Osteoblast (primary cell): ENCODE results near the gene CCDC12. TPM values are rescaled to one million over a fixed set of nuclear protein-coding genes. Genes with fewer than 3 reads are reported as not detected.

Experiments
- DNase-seq: peaks from one replicate; pipeline ENCODE4 v3.0.0; 2011; ENCODE audit warnings: low spot score, mixed read lengths; ENCODE audit not compliant: insufficient read length; ENCODE audit errors: missing footprints
- H2AFZ ChIP-seq: 2 replicates; pipeline ENCODE4 v1.6.0; 2011; ENCODE audit warnings: mild to moderate bottlenecking, low read length
- H3K27ac ChIP-seq: 2 replicates; pipeline ENCODE4 v1.5.1; 2011; ENCODE audit warnings: mild to moderate bottlenecking, low read depth, low read length, moderate library complexity
- H3K27me3 ChIP-seq: 2 replicates; pipeline ENCODE4 v1.6.0; 2012; ENCODE audit warnings: mild to moderate bottlenecking, control low read depth, inconsistent platforms, low read length, moderate library complexity; ENCODE audit not compliant: insufficient read depth
- H3K36me3 ChIP-seq: 2 replicates; pipeline ENCODE4 v1.5.1; 2011; ENCODE audit warnings: mild to moderate bottlenecking, low read length, control low read depth, moderate library complexity; ENCODE audit not compliant: insufficient read depth
- H3K4me1 ChIP-seq: 2 replicates; pipeline ENCODE4 v1.5.1; 2011; ENCODE audit warnings: mild to moderate bottlenecking, low read length, control low read depth, moderate library complexity; ENCODE audit not compliant: insufficient read depth
- H3K4me2 ChIP-seq: 2 replicates; pipeline ENCODE4 v1.6.0; 2011; ENCODE audit warnings: mild to moderate bottlenecking, low read length; ENCODE audit not compliant: insufficient read depth
- H3K4me3 ChIP-seq: fragments of 200-600 bp; sonication (generic); 3 replicates; pipeline ENCODE4 v1.5.1; 2012; ENCODE audit warnings: mild to moderate bottlenecking, low read length, inconsistent platforms; ENCODE audit not compliant: insufficient read depth
- H3K79me2 ChIP-seq: 2 replicates; pipeline ENCODE4 v1.6.0; 2012; ENCODE audit warnings: mild to moderate bottlenecking, low read length, control low read depth, inconsistent platforms; ENCODE audit not compliant: insufficient read depth
- H3K9me3 ChIP-seq: 2 replicates; pipeline ENCODE4 v1.5.1; 2011; ENCODE audit warnings: low read depth, low read length, control low read depth
- H4K20me1 ChIP-seq: 2 replicates; pipeline ENCODE4 v1.6.0; 2012; ENCODE audit warnings: mild to moderate bottlenecking, low read length, control low read depth; ENCODE audit not compliant: insufficient read depth
- total RNA-seq: library from RNA; depleted of rRNA; stranded (reverse); fragments of >200 nt; gene quantifications from 2 replicates; pipeline ENCODE4 v1.2.3, GENCODE V29; 2012
- TF ChIP-seq, protein P1 (sequence below): IDR thresholded peaks from 2 replicates; pipeline ENCODE4 v1.5.1; 2011; ENCODE audit warnings: mild to moderate bottlenecking, low read depth, low read length, moderate library complexity; ENCODE audit errors: extremely low read depth

CCDC12 gene
- total RNA-seq, 1 donor, result 20.6 TPM

DNA sequence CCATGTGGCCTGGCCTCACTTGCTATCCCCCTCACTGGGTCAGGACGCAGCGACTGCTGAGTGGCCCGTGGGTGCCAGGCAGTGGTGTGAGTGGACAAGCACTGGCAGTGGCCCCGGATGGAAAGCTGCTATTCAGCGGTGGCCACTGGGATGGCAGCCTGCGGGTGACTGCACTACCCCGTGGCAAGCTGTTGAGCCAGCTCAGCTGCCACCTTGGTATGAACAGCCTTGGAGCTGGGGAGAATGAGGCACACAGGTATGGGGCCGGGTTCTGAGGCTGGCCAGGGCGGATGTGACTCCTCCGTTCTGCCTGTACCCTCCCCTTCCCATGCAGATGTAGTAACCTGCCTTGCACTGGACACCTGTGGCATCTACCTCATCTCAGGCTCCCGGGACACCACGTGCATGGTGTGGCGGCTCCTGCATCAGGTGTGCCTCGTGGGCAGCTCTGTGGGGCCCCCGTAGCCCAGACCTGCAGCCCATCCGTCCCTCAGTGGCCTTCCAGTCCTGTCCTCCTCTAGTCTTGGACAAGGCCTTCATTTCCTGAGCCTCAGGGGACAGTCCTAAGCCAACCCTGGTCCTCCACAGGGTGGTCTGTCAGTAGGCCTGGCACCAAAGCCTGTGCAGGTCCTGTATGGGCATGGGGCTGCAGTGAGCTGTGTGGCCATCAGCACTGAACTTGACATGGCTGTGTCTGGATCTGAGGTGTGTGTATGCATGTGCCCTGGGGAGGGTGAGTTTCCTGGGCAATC, 31.1 kb upstream of the CCDC12 start:
- DNase-seq, result peak; percentile 82
- no peak overlapping the region for H3K4me3 ChIP-seq
- no peak overlapping the region for H3K27ac ChIP-seq
- no peak overlapping the region for H3K4me2 ChIP-seq
- no peaks in the 10 kb centered on the region for H3K36me3 ChIP-seq
- no peaks in the 10 kb centered on the region for H3K9me3 ChIP-seq
- H4K20me1 ChIP-seq, result no peaks in the 10 kb centered on the region
- TF ChIP-seq, protein P1, sequence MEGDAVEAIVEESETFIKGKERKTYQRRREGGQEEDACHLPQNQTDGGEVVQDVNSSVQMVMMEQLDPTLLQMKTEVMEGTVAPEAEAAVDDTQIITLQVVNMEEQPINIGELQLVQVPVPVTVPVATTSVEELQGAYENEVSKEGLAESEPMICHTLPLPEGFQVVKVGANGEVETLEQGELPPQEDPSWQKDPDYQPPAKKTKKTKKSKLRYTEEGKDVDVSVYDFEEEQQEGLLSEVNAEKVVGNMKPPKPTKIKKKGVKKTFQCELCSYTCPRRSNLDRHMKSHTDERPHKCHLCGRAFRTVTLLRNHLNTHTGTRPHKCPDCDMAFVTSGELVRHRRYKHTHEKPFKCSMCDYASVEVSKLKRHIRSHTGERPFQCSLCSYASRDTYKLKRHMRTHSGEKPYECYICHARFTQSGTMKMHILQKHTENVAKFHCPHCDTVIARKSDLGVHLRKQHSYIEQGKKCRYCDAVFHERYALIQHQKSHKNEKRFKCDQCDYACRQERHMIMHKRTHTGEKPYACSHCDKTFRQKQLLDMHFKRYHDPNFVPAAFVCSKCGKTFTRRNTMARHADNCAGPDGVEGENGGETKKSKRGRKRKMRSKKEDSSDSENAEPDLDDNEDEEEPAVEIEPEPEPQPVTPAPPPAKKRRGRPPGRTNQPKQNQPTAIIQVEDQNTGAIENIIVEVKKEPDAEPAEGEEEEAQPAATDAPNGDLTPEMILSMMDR, result no peak
- H3K79me2 ChIP-seq, result no peaks in the 10 kb centered on the region
- peaks cover 15% of the 10 kb centered on the region for H3K4me1 ChIP-seq
- H2AFZ ChIP-seq, result no peak overlapping the region
- no peaks in the 10 kb centered on the region for H3K27me3 ChIP-seq

DNA sequence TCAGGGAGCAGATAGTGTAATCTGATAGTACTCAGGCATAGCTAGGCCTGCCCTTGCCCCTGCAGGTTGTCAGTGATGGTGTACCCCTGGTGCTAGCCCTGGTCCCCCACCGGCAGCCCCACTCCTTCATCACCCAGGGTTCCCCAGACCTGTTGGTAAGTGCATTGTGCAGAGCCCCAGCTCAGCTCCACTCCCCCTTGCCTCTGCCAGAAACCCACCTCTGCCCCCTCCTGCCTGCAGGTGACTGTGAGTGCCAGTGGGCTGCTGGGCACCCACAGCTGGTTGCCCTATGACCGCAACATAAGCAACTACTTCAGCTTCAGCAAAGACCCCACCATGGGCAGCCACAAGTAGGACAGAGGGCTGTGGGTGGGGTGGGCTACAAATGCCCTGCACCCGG, 30.5 kb upstream of the CCDC12 start:
- H3K4me2 ChIP-seq, result no peak overlapping the region
- H3K36me3 ChIP-seq, result no peaks in the 10 kb centered on the region
- peak; percentile 91 for DNase-seq
- no peaks in the 10 kb centered on the region for H3K27me3 ChIP-seq
- H4K20me1 ChIP-seq, result no peaks in the 10 kb centered on the region
- H3K79me2 ChIP-seq, result no peaks in the 10 kb centered on the region
- H3K4me1 ChIP-seq, result peaks cover 15% of the 10 kb centered on the region
- TF ChIP-seq, protein P1, result no peak
- H3K27ac ChIP-seq, result no peak overlapping the region
- H3K4me3 ChIP-seq, result no peak overlapping the region
- H2AFZ ChIP-seq, result no peak overlapping the region
- no peaks in the 10 kb centered on the region for H3K9me3 ChIP-seq

DNA sequence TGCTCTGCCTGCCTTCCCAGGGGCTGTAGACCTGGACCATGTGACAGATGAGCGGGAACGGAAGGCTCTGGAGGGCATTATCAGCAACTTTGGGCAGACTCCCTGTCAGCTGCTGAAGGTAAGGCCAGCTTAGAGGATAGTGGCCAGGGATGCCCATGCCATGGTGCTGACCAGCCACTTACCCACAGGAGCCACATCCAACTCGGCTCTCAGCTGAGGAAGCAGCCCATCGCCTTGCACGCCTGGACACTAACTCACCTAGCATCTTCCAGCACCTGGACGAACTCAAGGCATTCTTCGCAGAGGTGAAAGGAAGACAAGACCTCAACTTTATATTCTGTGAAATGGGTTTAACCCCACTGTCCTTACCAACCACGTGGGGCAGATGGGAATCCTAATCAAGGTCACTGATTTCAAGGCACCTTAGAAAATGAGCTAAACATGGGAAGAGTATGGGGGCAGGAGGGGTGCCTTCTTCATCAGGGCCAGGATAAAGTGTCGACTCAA, 29.7 kb upstream of the CCDC12 start:
- H3K9me3 ChIP-seq, result no peaks in the 10 kb centered on the region
- H2AFZ ChIP-seq, result no peak overlapping the region
- H4K20me1 ChIP-seq, result no peaks in the 10 kb centered on the region
- H3K4me3 ChIP-seq, result no peak overlapping the region
- H3K4me1 ChIP-seq, result peaks cover 12% of the 10 kb centered on the region
- TF ChIP-seq, protein P1, result no peak
- DNase-seq, result peak; percentile 76
- H3K27me3 ChIP-seq, result no peaks in the 10 kb centered on the region
- H3K4me2 ChIP-seq, result no peak overlapping the region
- no peak overlapping the region for H3K27ac ChIP-seq
- no peaks in the 10 kb centered on the region for H3K79me2 ChIP-seq
- no peaks in the 10 kb centered on the region for H3K36me3 ChIP-seq
